Left forelimb (tissue), 1 donor: ENCODE data around the gene LGALS4.
"Not testable (repeated sequence)": the region's sequence is repeated elsewhere in the genome, so short reads cannot be mapped to it uniquely, and the experiment has no call there.

Experiments
- DNase-seq: peaks from one replicate; pipeline ENCODE4 v3.0.0-alpha.2; 2018; ENCODE audit warnings: low spot score

The LGALS4 gene

DNA sequence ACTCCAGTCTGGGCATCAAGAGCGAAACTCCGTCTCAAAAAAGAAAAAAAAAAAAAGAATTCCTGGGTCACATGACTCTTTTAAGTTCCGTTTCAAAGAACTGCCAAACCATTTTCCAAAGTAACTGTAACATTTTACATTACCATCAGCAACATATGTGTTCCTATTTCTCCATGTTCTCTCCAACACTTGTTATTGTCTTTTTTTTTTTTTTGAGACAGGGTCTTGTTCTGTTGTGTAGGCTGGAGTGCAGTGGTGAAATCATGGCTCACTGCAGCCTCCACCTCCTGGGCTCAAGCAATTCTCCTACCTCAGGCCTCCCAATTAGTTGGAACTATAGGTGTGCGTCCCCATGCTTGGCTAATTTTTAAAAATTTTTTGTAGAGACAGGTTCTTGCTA is 17.2 kb downstream of the LGALS4 start:
- DNase-seq, result no peak

DNA sequence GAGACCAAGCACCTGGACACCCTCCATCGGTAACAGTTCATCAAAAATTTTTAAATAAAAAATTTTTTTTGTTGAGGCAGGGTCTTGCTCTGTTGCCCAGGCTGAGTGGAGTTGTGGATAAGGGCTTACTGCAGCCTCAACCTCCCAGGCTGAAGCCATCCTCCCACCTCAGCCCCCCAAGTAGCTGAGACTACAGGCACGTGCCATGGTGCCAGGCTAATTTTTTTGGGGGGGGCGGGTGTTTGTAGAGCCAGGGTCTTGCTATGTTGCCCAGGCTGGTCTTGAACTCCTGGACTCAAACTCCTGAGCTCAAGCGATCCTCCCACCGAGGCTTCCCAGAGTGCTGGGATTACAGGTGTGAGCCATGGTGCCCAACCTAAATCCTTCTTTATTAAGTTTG is 19.1 kb downstream of the LGALS4 start:
- DNase-seq, result no peak

DNA sequence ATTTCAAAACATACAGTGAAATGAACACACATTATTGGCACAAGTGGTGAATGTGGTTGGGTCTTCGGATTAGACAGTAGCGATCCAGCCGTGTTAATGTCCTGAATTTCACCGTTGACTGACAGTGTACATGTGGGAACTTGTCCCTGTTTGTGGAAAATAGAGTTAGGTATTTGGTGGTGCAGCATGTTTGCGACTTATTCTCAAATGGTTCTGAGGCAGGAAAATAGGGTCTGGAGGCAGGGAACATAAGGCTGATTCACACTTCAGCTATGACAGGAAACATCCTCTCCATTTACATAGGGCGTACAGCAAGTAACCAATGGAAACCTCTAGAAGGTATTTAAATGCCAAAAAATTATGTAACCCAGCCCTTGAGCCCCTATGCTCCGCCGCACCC is 19.6 kb downstream of the LGALS4 start:
- DNase-seq, result no peak

DNA sequence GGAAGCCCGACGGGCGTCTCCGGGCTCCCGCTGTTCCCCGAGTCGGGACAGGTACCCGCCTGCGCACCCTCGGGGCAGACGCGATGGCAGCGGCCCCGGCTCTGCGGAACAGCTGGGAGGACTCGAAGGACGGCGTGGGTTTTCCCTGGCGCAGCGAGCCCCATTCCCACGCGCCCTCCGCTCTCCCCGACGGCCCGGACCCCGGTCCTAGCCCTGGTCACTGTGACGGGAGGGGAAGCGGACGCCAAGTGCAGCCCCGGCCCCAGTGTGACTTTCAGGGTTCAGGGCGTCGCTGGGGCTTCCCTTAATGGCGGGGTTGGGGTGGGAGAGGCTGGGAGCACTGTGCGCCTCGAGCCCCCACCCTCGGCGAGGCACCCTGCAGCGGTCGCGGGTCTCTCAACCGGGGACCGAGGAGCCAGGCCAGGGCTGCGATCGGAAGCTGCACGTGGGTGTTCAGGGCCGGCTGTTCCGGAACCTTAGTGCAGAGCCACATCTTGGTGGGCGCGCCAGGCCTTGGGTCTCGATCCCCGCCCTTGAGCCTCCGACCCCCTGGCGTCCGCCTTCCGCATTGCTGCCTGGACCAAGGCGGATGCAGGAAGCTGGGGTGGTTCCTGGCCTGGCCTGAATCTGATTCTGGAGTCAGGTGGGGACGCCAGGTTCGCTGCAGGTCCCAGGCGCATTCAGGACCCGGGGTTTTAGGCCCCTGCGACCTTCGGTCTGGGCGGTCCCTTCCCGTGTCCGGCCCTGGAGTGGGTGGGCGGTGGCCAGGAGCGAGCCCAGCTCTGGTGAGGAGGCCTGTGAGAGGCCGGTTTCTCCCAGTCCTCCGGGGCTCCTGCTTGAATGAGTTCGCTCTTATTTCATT is 20.3 kb downstream of the LGALS4 start:
- no peak for DNase-seq

GRCh38 chr19:38791451-38792064 is 21.2 kb downstream of the LGALS4 start:
- DNase-seq, result not testable (repeated sequence)

DNA sequence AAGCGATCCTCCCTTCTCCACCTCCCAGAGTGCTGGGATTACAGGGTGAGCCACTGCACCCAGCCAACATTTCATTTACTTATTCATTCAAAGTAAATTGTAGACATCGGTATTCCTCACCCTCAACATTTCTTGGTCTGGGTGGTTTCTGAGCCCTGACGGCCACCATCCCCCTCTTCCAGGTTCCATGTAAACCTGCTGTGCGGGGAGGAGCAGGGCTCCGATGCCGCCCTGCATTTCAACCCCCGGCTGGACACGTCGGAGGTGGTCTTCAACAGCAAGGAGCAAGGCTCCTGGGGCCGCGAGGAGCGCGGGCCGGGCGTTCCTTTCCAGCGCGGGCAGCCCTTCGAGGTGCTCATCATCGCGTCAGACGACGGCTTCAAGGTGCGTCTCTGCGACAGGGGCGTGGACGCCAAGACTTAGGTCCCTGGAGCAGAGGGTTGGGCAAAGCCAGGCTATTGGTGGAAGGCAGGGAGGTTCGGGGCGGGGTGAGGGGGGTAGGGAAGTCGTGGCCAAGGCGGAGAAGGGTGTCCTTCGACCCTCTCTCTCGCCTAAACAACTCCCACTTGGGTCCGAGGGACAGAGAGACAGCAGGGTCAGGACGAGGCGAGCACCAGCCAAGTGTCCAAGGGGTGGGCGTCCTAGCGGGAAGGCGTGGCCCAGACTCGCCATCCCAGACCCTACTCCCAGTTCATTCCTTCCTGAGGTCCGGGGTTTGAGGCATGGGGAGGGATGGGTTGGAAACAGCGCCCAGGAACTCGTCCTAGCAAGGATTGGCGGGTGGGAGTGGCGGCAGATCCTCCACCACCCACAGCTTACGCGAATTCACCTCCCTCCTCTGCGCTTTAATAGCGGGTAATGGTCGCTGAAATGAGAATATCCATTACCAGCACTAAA is 22.0 kb downstream of the LGALS4 start:
- not testable (repeated sequence) for DNase-seq

DNA sequence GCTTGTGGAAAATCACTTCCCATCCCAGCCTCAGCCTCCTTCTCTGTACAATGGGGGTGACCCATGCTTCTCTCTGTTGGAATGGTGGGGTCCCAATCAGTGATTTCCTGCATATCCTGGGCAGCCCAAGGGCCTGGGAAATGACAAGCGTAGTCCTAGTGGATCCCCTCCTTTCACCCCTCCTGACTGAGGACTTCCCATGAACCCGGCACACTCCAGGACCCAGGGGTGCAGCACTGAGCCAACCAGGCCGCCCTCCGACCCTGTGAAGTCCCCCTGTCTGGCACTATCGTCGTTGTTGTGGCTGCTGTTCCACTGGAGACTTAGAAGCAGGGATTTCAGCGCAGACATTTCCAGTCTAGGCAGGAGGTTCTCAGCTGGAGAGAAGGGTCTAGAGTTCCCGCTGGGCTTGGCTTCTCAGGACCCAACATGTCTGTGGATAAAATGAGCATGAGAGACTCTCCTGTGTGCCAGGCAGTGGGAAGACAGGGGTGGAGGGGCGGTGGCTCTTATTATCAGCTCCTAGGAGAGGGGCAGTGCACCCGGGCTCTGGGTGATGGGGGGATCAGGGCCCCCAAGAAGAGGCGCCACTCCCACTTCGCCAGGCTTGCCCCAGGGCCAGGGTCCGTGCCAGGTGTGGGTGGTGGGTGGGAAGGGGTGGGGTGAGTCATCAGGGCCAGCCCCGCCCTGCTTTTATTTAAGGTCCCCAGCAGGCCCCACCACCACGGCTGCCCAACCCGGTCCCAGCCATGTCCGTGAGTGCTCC is 24.1 kb downstream of the LGALS4 start, which contains the start of gene LGALS7B:
Gene LGALS7B (plus strand): TSS at position 723 of the 766 bp plus-strand sequence. CDS start 27 bp downstream, at position 750.
- DNase-seq, result no peak

- no peak for DNase-seq
Observed at GRCh38 chr19:38786572-38787265, 26.0 kb downstream of the LGALS4 start.

DNA sequence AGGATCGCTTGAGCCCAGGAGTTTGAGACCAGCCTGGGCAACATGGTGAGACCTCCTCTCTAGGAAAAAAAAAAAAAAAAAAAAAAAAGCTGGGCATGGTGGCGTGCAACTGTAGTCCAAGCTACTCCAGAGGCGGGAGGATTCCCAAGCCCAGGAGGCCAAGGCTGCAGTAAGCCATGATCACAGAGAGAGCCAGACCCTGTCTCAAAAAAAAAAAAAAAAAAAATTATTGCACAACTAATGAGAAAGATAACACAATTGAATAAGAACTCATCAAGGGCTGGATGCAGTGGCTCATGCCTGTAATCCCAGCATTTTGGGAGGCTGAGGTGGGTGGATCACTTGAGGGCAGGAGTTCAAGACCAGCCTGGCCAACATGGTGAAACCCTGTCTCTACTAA is 26.7 kb downstream of the LGALS4 start:
- DNase-seq, result not testable (repeated sequence)

GRCh38 chr19:38785187-38785699 is 27.5 kb downstream of the LGALS4 start:
- no peak for DNase-seq

- no peak for DNase-seq
Observed at GRCh38 chr19:38784224-38784623, 28.5 kb downstream of the LGALS4 start.

- not testable (repeated sequence) for DNase-seq
Observed at GRCh38 chr19:38782212-38782611, 30.5 kb downstream of the LGALS4 start.

DNA sequence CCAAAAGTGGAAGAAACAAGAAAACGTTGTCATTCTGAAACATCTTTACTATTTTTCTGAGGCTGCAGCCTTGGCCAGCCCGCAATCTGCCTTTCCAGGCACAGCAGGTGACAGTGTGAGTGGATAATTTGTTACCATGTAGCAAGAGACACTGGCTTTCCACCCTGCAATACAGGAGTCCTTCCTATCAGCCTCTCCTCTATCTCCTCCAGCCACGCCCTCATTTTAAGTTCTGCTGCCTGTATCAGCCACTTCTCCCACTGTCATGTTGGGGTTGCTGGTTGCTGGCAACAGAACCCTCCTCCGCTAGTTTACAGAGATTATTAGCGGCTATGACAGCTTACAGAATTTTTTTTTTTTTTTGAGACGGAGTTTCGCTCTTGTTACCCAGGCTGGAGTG is 31.7 kb downstream of the LGALS4 start:
- DNase-seq, result no peak

DNA sequence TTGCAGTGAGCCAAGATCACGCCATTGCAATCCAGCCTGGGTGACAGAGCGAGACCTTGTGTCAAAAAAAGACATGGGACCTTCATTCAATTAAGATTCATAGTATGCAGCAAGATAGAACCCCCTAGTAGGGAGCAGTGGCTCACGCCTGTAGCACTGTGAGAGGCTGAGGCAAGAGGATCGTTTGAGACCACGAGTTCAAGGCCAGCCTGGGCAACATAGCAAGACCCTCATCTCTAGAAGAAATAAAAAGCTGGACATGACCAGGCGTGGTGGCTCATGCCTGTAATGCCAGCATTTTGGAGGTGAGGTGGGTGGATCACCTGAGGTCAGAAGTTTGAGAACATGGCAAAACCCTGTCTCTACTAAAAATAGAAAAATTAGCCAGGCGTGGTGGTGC is 32.3 kb downstream of the LGALS4 start:
- no peak for DNase-seq

DNA sequence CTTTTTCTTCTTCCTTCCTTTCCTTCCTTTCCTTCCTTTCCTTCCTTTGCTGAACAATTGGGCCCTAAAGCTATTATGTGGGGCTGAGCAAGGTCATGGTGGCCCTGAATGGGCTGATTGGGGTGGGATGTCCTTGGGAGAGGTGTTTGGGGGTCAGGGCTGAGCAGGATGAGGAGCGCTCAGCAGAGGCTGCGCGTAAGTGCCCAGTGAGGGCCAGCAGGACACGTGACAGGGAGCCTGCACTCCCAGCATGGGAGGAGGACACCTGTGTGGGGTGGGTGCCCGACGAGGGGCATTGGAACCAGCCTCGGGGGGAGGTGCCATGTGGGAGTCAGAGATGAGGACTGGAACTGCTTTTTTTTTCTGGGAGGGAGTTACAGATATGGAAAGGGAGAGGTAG is 34.0 kb downstream of the LGALS4 start:
- no peak for DNase-seq

DNA sequence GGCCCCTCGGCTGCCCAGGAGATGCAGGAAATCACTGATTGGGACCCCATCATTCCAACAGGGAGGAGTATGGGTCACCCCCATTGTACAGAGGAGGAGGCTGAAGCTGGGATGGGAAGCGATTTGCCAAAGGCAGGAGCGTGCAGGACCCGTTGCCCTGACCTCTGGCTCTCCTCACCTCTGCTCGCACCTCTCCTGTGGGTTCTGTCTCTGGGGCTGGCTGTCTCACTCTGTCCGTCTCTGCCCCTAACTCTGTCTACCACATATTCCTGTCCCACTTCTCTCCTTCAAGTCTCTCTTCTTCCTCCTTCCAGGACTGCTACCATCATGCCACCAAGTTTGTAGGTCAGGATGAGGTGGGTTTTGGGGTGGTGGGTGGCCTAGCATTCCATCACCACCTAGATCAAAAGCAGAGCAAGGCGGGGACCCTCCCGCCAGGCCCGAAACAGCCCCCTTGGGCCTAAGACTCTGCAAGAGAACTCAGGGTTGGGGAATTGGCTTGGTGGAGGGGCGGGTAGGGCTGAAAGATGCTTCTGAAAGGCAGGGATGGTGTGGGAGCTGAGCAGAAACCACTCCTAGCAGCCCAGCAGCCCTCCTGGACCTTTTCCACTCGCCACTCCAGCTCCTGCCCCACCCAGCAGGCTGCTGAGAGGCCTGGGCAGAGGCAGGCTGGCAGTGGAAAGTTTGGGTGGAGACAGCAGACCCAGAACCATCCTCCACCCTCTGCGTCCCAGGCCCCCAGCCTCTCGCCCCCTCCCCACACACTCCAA is 38.4 kb downstream of the LGALS4 start:
- no peak for DNase-seq

GRCh38 chr19:38773469-38774177 is 39.1 kb downstream of the LGALS4 start, which contains the start of gene LGALS7:
TSS of gene LGALS7 (minus strand) at chr19:38773517. CDS start at chr19:38773492, 25 bp downstream.
- DNase-seq, result no peak

DNA sequence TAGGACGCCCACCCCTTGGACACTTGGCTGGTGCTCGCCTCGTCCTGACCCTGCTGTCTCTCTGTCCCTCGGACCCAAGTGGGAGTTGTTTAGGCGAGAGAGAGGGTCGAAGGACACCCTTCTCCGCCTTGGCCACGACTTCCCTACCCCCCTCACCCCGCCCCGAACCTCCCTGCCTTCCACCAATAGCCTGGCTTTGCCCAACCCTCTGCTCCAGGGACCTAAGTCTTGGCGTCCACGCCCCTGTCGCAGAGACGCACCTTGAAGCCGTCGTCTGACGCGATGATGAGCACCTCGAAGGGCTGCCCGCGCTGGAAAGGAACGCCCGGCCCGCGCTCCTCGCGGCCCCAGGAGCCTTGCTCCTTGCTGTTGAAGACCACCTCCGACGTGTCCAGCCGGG is 41.2 kb downstream of the LGALS4 start:
- DNase-seq, result not testable (repeated sequence)

DNA sequence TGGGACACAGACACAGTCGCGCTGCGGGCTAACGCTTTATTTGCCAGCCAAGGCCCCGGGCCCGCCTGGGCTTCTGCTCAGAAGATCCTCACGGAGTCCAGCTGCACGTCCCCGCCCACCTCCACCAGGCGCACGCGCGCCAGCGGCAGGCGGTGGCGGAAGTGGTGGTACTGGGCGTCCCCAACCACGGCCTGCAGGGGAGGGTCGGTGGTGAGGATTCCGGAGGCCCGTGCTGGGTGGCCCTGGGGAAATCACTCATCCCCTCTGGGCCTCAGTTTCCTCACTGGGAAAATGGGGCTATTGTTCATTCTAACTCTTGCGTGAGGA is 41.8 kb downstream of the LGALS4 start:
- not testable (repeated sequence) for DNase-seq
